ENCODE results near the gene SCAPER.
"Not testable (repeated sequence)": the region's sequence is repeated elsewhere in the genome, so short reads cannot be mapped to it uniquely, and the experiment has no call there.

Gene SCAPER

GRCh38 chr15:76327191-76328105 is 577.7 kb downstream of the SCAPER start:
- no peak for DNase-seq (ENCODE audit: low read depth in 2 of 2)

- DNase-seq (ENCODE audit: low read depth in 2 of 2), result no peak
These were observed 579.4 kb downstream of the SCAPER start for GRCh38 chr15:76325704-76326103.

GRCh38 chr15:76324066-76324465 is 581.1 kb downstream of the SCAPER start:
- no peak for DNase-seq (ENCODE audit: low read depth in 2 of 2)

- no peak for DNase-seq (ENCODE audit: low read depth in 2 of 2)
These were observed 583.5 kb downstream of the SCAPER start for GRCh38 chr15:76321602-76322001.

- no peak for DNase-seq (ENCODE audit: low read depth in 2 of 2)
These were observed 584.0 kb downstream of the SCAPER start for GRCh38 chr15:76321171-76321570.

GRCh38 chr15:76320012-76320411 is 585.1 kb downstream of the SCAPER start:
- DNase-seq (ENCODE audit: low read depth in 2 of 2), result no peak

- DNase-seq (ENCODE audit: low read depth in 2 of 2), result no peak
These were observed 591.4 kb downstream of the SCAPER start for GRCh38 chr15:76313731-76314130.

- DNase-seq (ENCODE audit: low read depth in 2 of 2), result not testable (repeated sequence)
These were observed 592.0 kb downstream of the SCAPER start for GRCh38 chr15:76313175-76313567.

- DNase-seq (ENCODE audit: low read depth in 2 of 2), result no peak
These were observed 592.5 kb downstream of the SCAPER start for GRCh38 chr15:76312540-76313174.

GRCh38 chr15:76311100-76311953 is 593.8 kb downstream of the SCAPER start, which contains the start of gene ETFA:
Gene ETFA (minus strand): TSS chr15:76311469. CDS start chr15:76311388, 81 bp downstream.
- peak; percentile 92 to 93 for DNase-seq (ENCODE audit: low read depth in 2 of 2)

GRCh38 chr15:76310475-76311099 is 594.6 kb downstream of the SCAPER start:
- DNase-seq (ENCODE audit: low read depth in 2 of 2), result no peak

- DNase-seq (ENCODE audit: low read depth in 2 of 2), result no peak
These were observed 595.4 kb downstream of the SCAPER start for GRCh38 chr15:76309601-76310330.

GRCh38 chr15:76303909-76304308 is 601.2 kb downstream of the SCAPER start:
- DNase-seq (ENCODE audit: low read depth in 2 of 2), result no peak

GRCh38 chr15:76299786-76300185 is 605.4 kb downstream of the SCAPER start:
- no peak for DNase-seq (ENCODE audit: low read depth in 2 of 2)

- no peak for DNase-seq (ENCODE audit: low read depth in 2 of 2)
These were observed 606.2 kb downstream of the SCAPER start for GRCh38 chr15:76298986-76299385.

GRCh38 chr15:76297951-76298350 is 607.2 kb downstream of the SCAPER start:
- not testable (repeated sequence) for DNase-seq (ENCODE audit: low read depth in 2 of 2)

Data from fibroblast of skin of left quadriceps (primary cell).